ENCODE data around the gene TMCO4. TPM values are rescaled to one million over a fixed set of nuclear protein-coding genes. Genes with fewer than 3 reads are reported as not detected.

TMCO4 gene
- total and polyA plus RNA-seq, 2 donors (not counting 3 experiments of a cell fraction or from before 2014, with no cell fraction given): 7.6 to 10.3 TPM

GRCh38 chr1:19770436-19771190 is 29.1 kb downstream of the TMCO4 start:
- Histone ChIP-seq H2AFZ (ENCODE audit: low read depth, low read length) (no peak overlapping the region), H3K27me3 (ENCODE audit: control insufficient read depth in 2 of 2, insufficient read depth in 2 of 2, low read length in 2 of 2) (no peaks in the 10 kb centered on the region), H3K4me1 (ENCODE audit: control insufficient read depth, extremely low read depth, insufficient read depth, low read length) (peaks cover 10% of the 10 kb centered on the region), H3K9me3 (replicated peaks; ENCODE audit: control insufficient read depth, insufficient read depth, low read length) (no peaks in the 10 kb centered on the region), H4K20me1 (replicated peaks; ENCODE audit: control insufficient read depth, extremely low read depth, insufficient read depth, low read length) (no peaks in the 10 kb centered on the region), H3K4me3 (replicated peaks in 1 of 3; ENCODE audit: insufficient read depth in 1 of 3, low read depth in 1 of 3, low read length in 3 of 3) (no peak overlapping the region), H3K9ac (replicated peaks; ENCODE audit: extremely low read depth, insufficient read depth, low read length) (no peak overlapping the region), H3K27ac (ENCODE audit: insufficient read depth, low read depth, low read length) (no peak overlapping the region), H3K4me2 (ENCODE audit: insufficient read depth, low read length) (no peak overlapping the region), H3K79me2 (ENCODE audit: control insufficient read depth, insufficient read depth, low read length) (no peaks in the 10 kb centered on the region), H3K9me1 (replicated peaks; ENCODE audit: control insufficient read depth, extremely low read depth, insufficient read depth, low read length) (no peaks in the 10 kb centered on the region), H3K36me3 (ENCODE audit: control insufficient read depth in 2 of 2, extremely low read depth in 1 of 2, insufficient read depth in 2 of 2, low read length in 2 of 2) (no peaks in the 10 kb centered on the region)
- intact Hi-C loops (cut with micrococcal nuclease) (no loop called here), dilution Hi-C loops (cut with MboI; ENCODE audit: extremely low pct_ligation_motif_present, low sequenced_read_pairs) (no loop called here)
- no peak for FAIRE-seq
- DNase-seq (ENCODE audit: low read depth, low spot score): no peak
- no TSS peak for BruUV-seq (replicated peaks)
- ChIA-PET POLR2A (no interaction called here), CTCF (interaction anchor here (0.6 to 1.4 kb wide), 2 partner anchors 8 to 81 kb away, joined by 3 to 5 read pairs; no protein-coding TSS in a partner anchor)
- TF ChIP-seq CTCF (IDR thresholded peaks at IDR 0.05; ENCODE audit: extremely low read depth in 1 of 2, insufficient read depth in 1 of 2, low read depth in 1 of 2, low read length in 2 of 2): no peak

- TF ChIP-seq EZH2 (IDR thresholded peaks at IDR 0.05; ENCODE audit: borderline replicate concordance, low read depth, low read length, severe bottlenecking) (no peak), FOS (IDR thresholded peaks at IDR 0.05; ENCODE audit: borderline replicate concordance, insufficient read depth, low read length) (no peak), POLR2AphosphoS5 (IDR thresholded peaks at IDR 0.05; ENCODE audit: insufficient read depth, low read depth, low read length) (no peak), JUN (IDR thresholded peaks at IDR 0.05; ENCODE audit: borderline replicate concordance, insufficient read depth, insufficient read length, low read depth) (no peak), POLR2A (IDR thresholded peaks at IDR 0.05; ENCODE audit: low read depth, low read length) (no peak), MAX (IDR thresholded peaks at IDR 0.05; ENCODE audit: insufficient read depth, insufficient read length) (no peak), CTCF (IDR thresholded peaks at IDR 0.05; ENCODE audit: extremely low read depth in 1 of 2, insufficient read depth in 1 of 2, low read depth in 1 of 2, low read length in 2 of 2) (no peak), GATA2 (IDR thresholded peaks at IDR 0.05; ENCODE audit: insufficient read depth, insufficient read length, low read depth, low read length) (no peak), MYC (IDR thresholded peaks at IDR 0.05; ENCODE audit: low read depth, low read length) (no peak)
- DNase-seq (ENCODE audit: low read depth, low spot score) (no peak), FAIRE-seq (no peak)
- H3K4me3 ChIP-seq (replicated peaks in 1 of 3; ENCODE audit: insufficient read depth in 1 of 3, low read depth in 1 of 3, low read length in 3 of 3): no peak overlapping the region
- ChIA-PET POLR2A (no interaction called here), CTCF (no interaction called here)
- H3K4me2 ChIP-seq (ENCODE audit: insufficient read depth, low read length): no peak overlapping the region
- H3K79me2 ChIP-seq (ENCODE audit: control insufficient read depth, insufficient read depth, low read length): no peaks in the 10 kb centered on the region
- BruUV-seq (replicated peaks): no TSS peak
- intact Hi-C loops (cut with micrococcal nuclease) (no loop called here), dilution Hi-C loops (cut with MboI; ENCODE audit: extremely low pct_ligation_motif_present, low sequenced_read_pairs) (no loop called here)
- H3K9me3 ChIP-seq (replicated peaks; ENCODE audit: control insufficient read depth, insufficient read depth, low read length): no peaks in the 10 kb centered on the region
- H3K27me3 ChIP-seq (ENCODE audit: control insufficient read depth in 2 of 2, insufficient read depth in 2 of 2, low read length in 2 of 2): no peaks in the 10 kb centered on the region
- H3K36me3 ChIP-seq (ENCODE audit: control insufficient read depth in 2 of 2, extremely low read depth in 1 of 2, insufficient read depth in 2 of 2, low read length in 2 of 2): no peaks in the 10 kb centered on the region
- H2AFZ ChIP-seq (ENCODE audit: low read depth, low read length): no peak overlapping the region
- no peaks in the 10 kb centered on the region for H3K9me1 ChIP-seq (replicated peaks; ENCODE audit: control insufficient read depth, extremely low read depth, insufficient read depth, low read length)
- H3K9ac ChIP-seq (replicated peaks; ENCODE audit: extremely low read depth, insufficient read depth, low read length): no peak overlapping the region
- H3K4me1 ChIP-seq (ENCODE audit: control insufficient read depth, extremely low read depth, insufficient read depth, low read length): peaks cover 20% of the 10 kb centered on the region
- H4K20me1 ChIP-seq (replicated peaks; ENCODE audit: control insufficient read depth, extremely low read depth, insufficient read depth, low read length): no peaks in the 10 kb centered on the region
- no peak overlapping the region for H3K27ac ChIP-seq (ENCODE audit: insufficient read depth, low read depth, low read length)
Observed at GRCh38 chr1:19769211-19769932, 30.3 kb downstream of the TMCO4 start.
